ENCODE data around the gene TMOD1. TPM values are rescaled to one million over a fixed set of nuclear protein-coding genes. Genes with fewer than 3 reads are reported as not detected.

The TMOD1 gene
- total and polyA plus RNA-seq, 10 of the 15 experiments (the other 5 are each of a cell fraction or from before 2014, with no cell fraction given), result 4.0 to 44.1 (median 15.4) TPM

DNA sequence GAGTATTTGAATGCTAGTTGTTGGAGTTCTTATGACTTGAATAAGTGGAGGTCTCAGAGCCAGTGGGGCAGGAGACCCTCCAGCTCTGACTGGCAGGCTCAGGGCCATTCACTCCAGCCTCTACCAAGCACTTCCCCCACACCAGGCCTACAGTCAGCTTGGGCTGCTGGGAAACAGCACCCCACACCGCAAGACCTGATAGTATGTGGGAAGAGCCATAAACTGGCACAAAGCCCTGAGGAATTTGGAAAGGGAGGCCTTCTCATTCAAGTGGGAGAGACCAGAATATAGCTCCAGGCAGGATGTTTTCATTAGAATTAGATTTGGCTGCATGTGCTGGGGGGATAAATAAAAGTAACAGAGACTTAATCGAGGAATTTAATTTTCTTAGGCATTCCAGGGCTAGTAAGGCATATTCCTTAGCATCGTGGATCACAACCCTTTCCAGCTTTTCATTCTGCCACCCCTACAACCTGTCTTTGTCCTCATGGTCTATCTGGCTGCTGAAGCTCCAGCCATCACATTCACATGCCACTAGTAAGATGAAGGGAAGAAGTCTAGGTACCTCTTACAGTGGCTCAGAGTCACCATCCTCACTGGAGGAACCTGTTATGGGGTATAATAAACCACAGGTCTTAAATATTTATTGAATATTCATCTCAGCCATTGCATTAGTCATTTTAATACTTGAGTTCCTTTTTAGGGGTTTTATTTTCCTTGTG is 47.5 kb downstream of the TMOD1 start:
- TF ChIP-seq CHD4 (IDR thresholded peaks at IDR 0.05) (no peak), EED (IDR thresholded peaks at IDR 0.05; ENCODE audit: low read depth) (no peak), TCF7 (IDR thresholded peaks at IDR 0.05; ENCODE audit: borderline replicate concordance) (no peak), MYC (IDR thresholded peaks at IDR 0.05; ENCODE audit: insufficient read depth, insufficient read length, insufficient replicate concordance, low read length, severe bottlenecking) (no peak), TCF12 (IDR thresholded peaks at IDR 0.05; ENCODE audit: low read depth, low read length) (no peak), SIX5 (IDR thresholded peaks at IDR 0.05; ENCODE audit: low read depth, low read length, severe bottlenecking) (no peak), SUPT20H (IDR thresholded peaks at IDR 0.05; ENCODE audit: borderline replicate concordance, control insufficient read depth, low read depth, low read length) (no peak), CREB1 (IDR thresholded peaks at IDR 0.05; ENCODE audit: low read depth) (no peak)
- TF ChIP-seq, protein P1, sequence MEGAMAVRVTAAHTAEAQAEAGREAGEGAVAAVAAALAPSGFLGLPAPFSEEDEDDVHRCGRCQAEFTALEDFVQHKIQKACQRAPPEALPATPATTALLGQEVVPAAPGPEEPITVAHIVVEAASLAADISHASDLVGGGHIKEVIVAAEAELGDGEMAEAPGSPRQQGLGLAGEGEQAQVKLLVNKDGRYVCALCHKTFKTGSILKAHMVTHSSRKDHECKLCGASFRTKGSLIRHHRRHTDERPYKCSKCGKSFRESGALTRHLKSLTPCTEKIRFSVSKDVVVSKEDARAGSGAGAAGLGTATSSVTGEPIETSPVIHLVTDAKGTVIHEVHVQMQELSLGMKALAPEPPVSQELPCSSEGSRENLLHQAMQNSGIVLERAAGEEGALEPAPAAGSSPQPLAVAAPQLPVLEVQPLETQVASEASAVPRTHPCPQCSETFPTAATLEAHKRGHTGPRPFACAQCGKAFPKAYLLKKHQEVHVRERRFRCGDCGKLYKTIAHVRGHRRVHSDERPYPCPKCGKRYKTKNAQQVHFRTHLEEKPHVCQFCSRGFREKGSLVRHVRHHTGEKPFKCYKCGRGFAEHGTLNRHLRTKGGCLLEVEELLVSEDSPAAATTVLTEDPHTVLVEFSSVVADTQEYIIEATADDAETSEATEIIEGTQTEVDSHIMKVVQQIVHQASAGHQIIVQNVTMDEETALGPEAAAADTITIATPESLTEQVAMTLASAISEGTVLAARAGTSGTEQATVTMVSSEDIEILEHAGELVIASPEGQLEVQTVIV (IDR thresholded peaks at IDR 0.05; ENCODE audit: borderline replicate concordance, partially characterized antibody), result no peak
- TF ChIP-seq, protein P2, sequence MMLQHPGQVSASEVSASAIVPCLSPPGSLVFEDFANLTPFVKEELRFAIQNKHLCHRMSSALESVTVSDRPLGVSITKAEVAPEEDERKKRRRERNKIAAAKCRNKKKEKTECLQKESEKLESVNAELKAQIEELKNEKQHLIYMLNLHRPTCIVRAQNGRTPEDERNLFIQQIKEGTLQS (IDR thresholded peaks at IDR 0.05; ENCODE audit: borderline replicate concordance, extremely low read depth, low read depth, low read length), result no peak
- TF ChIP-seq, protein P3, sequence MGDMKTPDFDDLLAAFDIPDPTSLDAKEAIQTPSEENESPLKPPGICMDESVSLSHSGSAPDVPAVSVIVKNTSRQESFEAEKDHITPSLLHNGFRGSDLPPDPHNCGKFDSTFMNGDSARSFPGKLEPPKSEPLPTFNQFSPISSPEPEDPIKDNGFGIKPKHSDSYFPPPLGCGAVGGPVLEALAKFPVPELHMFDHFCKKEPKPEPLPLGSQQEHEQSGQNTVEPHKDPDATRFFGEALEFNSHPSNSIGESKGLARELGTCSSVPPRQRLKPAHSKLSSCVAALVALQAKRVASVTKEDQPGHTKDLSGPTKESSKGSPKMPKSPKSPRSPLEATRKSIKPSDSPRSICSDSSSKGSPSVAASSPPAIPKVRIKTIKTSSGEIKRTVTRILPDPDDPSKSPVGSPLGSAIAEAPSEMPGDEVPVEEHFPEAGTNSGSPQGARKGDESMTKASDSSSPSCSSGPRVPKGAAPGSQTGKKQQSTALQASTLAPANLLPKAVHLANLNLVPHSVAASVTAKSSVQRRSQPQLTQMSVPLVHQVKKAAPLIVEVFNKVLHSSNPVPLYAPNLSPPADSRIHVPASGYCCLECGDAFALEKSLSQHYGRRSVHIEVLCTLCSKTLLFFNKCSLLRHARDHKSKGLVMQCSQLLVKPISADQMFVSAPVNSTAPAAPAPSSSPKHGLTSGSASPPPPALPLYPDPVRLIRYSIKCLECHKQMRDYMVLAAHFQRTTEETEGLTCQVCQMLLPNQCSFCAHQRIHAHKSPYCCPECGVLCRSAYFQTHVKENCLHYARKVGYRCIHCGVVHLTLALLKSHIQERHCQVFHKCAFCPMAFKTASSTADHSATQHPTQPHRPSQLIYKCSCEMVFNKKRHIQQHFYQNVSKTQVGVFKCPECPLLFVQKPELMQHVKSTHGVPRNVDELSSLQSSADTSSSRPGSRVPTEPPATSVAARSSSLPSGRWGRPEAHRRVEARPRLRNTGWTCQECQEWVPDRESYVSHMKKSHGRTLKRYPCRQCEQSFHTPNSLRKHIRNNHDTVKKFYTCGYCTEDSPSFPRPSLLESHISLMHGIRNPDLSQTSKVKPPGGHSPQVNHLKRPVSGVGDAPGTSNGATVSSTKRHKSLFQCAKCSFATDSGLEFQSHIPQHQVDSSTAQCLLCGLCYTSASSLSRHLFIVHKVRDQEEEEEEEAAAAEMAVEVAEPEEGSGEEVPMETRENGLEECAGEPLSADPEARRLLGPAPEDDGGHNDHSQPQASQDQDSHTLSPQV (IDR thresholded peaks at IDR 0.05), result no peak
- Histone ChIP-seq H3K27ac (ENCODE audit: control insufficient read depth, insufficient read depth) (no peak overlapping the region), H3K9me3 (replicated peaks; ENCODE audit: control insufficient read depth, insufficient read depth, low read length) (no peaks in the 10 kb centered on the region), H2AFZ (ENCODE audit: control insufficient read depth, low read depth, low read length) (no peak overlapping the region), H3K9ac (ENCODE audit: control insufficient read depth, insufficient read depth, low read length) (no peak overlapping the region), H3K79me2 (ENCODE audit: control insufficient read depth, insufficient read depth, low read length) (no peaks in the 10 kb centered on the region), H3K27me3 (replicated peaks in 1 of 2; ENCODE audit: control insufficient read depth in 2 of 2, insufficient read depth in 2 of 2, low read length in 1 of 2) (no peaks in the 10 kb centered on the region), H3K4me2 (ENCODE audit: control insufficient read depth, insufficient read depth) (no peak overlapping the region), H3K4me3 (no peak overlapping the region), H3K4me1 (ENCODE audit: control insufficient read depth, insufficient read depth, low read length) (no peaks in the 10 kb centered on the region), H3K36me3 (ENCODE audit: control insufficient read depth in 2 of 2, insufficient read depth in 2 of 2, low read length in 1 of 2) (peaks cover 8 to 11% of the 10 kb centered on the region in 2 experiments), H4K20me1 (ENCODE audit: control insufficient read depth, insufficient read depth) (no peaks in the 10 kb centered on the region)
- ChIA-PET POLR2A (interaction anchor here (0.6 kb wide), 1 partner anchor 18 kb away, joined by 4 read pairs; no protein-coding TSS in a partner anchor), RAD21 (ENCODE audit: unreplicated experiment) (no interaction called here), CTCF (interaction anchor here (0.6 to 2.7 kb wide), 5 partner anchors 14 to 80 kb away, joined by 3 to 10 read pairs (median 4); no protein-coding TSS in a partner anchor), SMC1A (ENCODE audit: uncharacterized antibody, unreplicated experiment) (interaction anchor here (0.8 to 3.0 kb wide), 9 partner anchors 8 to 80 kb away, joined by 3 to 13 read pairs (median 4); no protein-coding TSS in a partner anchor)
- 65% methylated on average over 3 of the region's 3 CpGs for WGBS (ENCODE audit: insufficient coverage, insufficient replicate concordance, low lambda C conversion rate, missing lambda C conversion rate)
- BruUV-seq (replicated peaks), result no TSS peak
- no peak for DNase-seq (ENCODE audit: low read depth, low spot score)
- no peak for ATAC-seq
- in situ Hi-C loops (cut with MboI), result no loop called here
- FAIRE-seq, result no peak
- intact Hi-C loops (cut with micrococcal nuclease; ENCODE audit: unreplicated experiment), result no loop called here
